ENCODE results near the gene RIN3. TPM values are rescaled to one million over a fixed set of nuclear protein-coding genes. Genes with fewer than 3 reads are reported as not detected.

RIN3 gene
- total RNA-seq, 1 experiment from 2014 or later = 4.8 TPM

DNA sequence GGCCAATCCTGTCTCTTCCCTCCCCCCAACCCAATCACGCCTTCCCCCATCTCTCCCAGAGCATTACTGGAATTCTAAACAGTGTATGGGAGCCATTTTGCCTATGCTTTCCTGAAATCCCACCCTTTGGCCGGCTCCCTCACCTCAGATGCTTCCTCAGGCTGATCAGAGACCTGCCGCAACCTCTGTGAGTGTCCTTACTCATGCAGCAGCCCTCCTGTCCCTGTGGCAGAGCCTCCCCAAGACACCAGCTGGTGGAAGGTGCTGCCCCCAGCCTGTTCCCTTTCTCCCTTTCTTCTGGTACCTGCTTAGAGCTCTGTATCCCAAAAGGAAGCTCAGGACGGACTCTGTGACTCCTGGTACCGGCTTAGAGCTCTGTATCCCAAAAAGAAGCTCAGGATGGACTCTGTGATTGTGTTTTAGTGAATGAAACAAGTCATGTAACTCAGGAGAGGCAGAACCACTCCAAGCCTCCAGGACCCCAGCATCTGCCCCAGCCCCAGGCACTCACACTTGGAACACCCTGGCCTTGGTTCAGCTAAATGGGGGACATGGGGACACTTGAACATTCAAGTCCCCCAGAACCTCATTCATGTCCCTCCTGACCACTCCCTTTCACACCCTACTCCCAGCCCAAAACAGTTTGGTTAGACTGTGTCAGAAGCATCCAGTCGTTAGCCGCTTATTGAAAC is 29.3 kb upstream of the RIN3 start:
- Histone ChIP-seq H3K9me3 (ENCODE audit: low read length) (no peaks in the 10 kb centered on the region), H3F3A (ENCODE audit: low read length, unreplicated experiment) (no peaks in the 10 kb centered on the region), H3K9ac (ENCODE audit: low read length) (no peak overlapping the region), H3K27ac (ENCODE audit: low read length) (no peak overlapping the region), H3K4me3 (ENCODE audit: low read length) (no peak overlapping the region), H3K27me3 (ENCODE audit: low read length) (no peaks in the 10 kb centered on the region), H3K4me1 (ENCODE audit: insufficient read depth, low read length) (no peaks in the 10 kb centered on the region), H3K4me2 (ENCODE audit: low read length) (no peak overlapping the region), H3K9me2 (replicated peaks; ENCODE audit: low read length) (no peaks in the 10 kb centered on the region), H2AFZ (ENCODE audit: low read length) (no peak overlapping the region), H3K79me2 (ENCODE audit: low read length) (no peaks in the 10 kb centered on the region), H3K36me3 (ENCODE audit: low read depth, low read length) (no peaks in the 10 kb centered on the region), H4K20me1 (ENCODE audit: low read length) (no peaks in the 10 kb centered on the region)
- ChIA-PET CTCF (no interaction called here), POLR2A (ENCODE audit: unreplicated experiment) (no interaction called here)
- intact Hi-C loops (cut with micrococcal nuclease) = no loop called here
- ATAC-seq (no peak), DNase-seq (no peak)
- TF ChIP-seq EZH2phosphoT487 (IDR thresholded peaks at IDR 0.05; ENCODE audit: borderline replicate concordance, low read length) (no peak), EZH2 (IDR thresholded peaks at IDR 0.05; ENCODE audit: low read length, unreplicated experiment) (no peak)
- TF ChIP-seq, protein P1, sequence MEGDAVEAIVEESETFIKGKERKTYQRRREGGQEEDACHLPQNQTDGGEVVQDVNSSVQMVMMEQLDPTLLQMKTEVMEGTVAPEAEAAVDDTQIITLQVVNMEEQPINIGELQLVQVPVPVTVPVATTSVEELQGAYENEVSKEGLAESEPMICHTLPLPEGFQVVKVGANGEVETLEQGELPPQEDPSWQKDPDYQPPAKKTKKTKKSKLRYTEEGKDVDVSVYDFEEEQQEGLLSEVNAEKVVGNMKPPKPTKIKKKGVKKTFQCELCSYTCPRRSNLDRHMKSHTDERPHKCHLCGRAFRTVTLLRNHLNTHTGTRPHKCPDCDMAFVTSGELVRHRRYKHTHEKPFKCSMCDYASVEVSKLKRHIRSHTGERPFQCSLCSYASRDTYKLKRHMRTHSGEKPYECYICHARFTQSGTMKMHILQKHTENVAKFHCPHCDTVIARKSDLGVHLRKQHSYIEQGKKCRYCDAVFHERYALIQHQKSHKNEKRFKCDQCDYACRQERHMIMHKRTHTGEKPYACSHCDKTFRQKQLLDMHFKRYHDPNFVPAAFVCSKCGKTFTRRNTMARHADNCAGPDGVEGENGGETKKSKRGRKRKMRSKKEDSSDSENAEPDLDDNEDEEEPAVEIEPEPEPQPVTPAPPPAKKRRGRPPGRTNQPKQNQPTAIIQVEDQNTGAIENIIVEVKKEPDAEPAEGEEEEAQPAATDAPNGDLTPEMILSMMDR (conservative IDR thresholded peaks at IDR 0.05; ENCODE audit: low read depth, low read length) = no peak
- BruUV-seq (replicated peaks) = no TSS peak

DNA sequence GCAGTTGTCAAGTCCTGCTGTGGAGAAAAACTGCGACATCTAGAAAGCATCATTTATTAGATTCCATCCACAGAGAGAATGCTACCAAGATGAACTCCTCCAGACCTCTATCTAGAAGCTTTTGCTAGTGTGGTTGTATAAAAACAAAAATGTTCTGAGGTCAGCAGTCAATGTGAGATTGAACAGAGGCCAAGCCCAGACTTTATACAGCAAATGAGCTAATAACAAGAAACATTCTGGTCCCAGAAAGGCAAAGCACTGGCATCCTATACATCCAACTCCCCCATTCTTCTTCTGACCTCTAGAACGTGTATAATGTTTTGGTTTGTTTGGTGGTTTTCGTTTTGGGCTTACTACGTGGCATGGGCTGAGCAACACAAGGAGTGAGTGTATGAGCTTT is 26.7 kb upstream of the RIN3 start:
- Histone ChIP-seq H3K4me3 (ENCODE audit: low read length) (no peak overlapping the region), H3K79me2 (ENCODE audit: low read length) (no peaks in the 10 kb centered on the region), H4K20me1 (ENCODE audit: low read length) (no peaks in the 10 kb centered on the region), H3K9me3 (ENCODE audit: low read length) (no peaks in the 10 kb centered on the region), H3F3A (ENCODE audit: low read length, unreplicated experiment) (no peaks in the 10 kb centered on the region), H3K27ac (ENCODE audit: low read length) (no peak overlapping the region), H3K27me3 (ENCODE audit: low read length) (no peaks in the 10 kb centered on the region), H3K36me3 (ENCODE audit: low read depth, low read length) (no peaks in the 10 kb centered on the region), H3K4me2 (ENCODE audit: low read length) (no peak overlapping the region), H3K4me1 (ENCODE audit: insufficient read depth, low read length) (no peaks in the 10 kb centered on the region), H3K9ac (ENCODE audit: low read length) (no peak overlapping the region), H3K9me2 (replicated peaks; ENCODE audit: low read length) (no peaks in the 10 kb centered on the region), H2AFZ (ENCODE audit: low read length) (no peak overlapping the region)
- POLR2A ChIA-PET (ENCODE audit: unreplicated experiment) = no interaction called here
- DNase-seq (no peak), ATAC-seq (no peak)
- intact Hi-C loops (cut with micrococcal nuclease) = no loop called here
- CTCF ChIA-PET = no interaction called here
- BruUV-seq (replicated peaks) = no TSS peak
- TF ChIP-seq EZH2 (IDR thresholded peaks at IDR 0.05; ENCODE audit: low read length, unreplicated experiment) (no peak), EZH2phosphoT487 (IDR thresholded peaks at IDR 0.05; ENCODE audit: borderline replicate concordance, low read length) (no peak)
- TF ChIP-seq, protein P1 (conservative IDR thresholded peaks at IDR 0.05; ENCODE audit: low read depth, low read length) = no peak

DNA sequence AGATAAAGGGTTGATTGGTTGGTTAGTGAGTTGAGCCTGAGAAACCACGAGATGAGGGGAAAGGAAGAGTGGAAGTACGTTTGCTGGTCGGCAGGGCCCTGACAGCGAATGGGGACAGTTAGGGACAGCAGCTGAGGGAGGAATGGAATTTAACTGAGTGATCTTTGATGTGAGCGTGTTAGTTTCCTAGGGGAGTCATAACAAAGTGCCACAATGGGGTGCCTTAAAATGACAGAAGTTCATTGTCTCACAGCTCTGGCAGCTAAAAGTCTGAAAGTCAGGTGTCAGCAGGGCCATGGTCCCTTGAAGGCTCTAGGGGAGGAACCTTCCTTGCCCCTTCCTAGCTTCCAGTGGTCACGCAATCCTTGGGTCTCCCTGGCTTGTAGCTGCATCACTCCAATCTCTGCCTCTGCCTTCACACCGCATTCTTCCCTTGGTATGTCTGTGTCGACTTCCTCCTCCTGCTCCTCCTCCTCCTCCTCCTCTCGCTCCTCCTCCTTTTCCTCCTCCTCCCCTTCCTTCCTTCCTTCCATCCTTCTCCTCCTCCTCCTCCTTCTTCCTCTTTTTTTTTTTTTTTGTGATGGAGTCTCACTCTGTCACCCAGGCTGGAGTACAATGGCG is 26.0 kb upstream of the RIN3 start:
- no peaks in the 10 kb centered on the region for H3K27me3 ChIP-seq (ENCODE audit: low read length)
- H3K79me2 ChIP-seq (ENCODE audit: low read length) = no peaks in the 10 kb centered on the region
- no peak overlapping the region for H2AFZ ChIP-seq (ENCODE audit: low read length)
- no peak for DNase-seq
- no peak overlapping the region for H3K4me3 ChIP-seq (ENCODE audit: low read length)
- no peaks in the 10 kb centered on the region for H3F3A ChIP-seq (ENCODE audit: low read length, unreplicated experiment)
- BruUV-seq (replicated peaks) = no TSS peak
- no peak for ATAC-seq
- ChIA-PET POLR2A (ENCODE audit: unreplicated experiment) (no interaction called here), CTCF (no interaction called here)
- no peaks in the 10 kb centered on the region for H3K9me2 ChIP-seq (replicated peaks; ENCODE audit: low read length)
- H3K36me3 ChIP-seq (ENCODE audit: low read depth, low read length) = no peaks in the 10 kb centered on the region
- intact Hi-C loops (cut with micrococcal nuclease) = no loop called here
- no peak overlapping the region for H3K9ac ChIP-seq (ENCODE audit: low read length)
- H3K4me1 ChIP-seq (ENCODE audit: insufficient read depth, low read length) = no peaks in the 10 kb centered on the region
- H3K4me2 ChIP-seq (ENCODE audit: low read length) = no peak overlapping the region
- no peak overlapping the region for H3K27ac ChIP-seq (ENCODE audit: low read length)
- no peaks in the 10 kb centered on the region for H3K9me3 ChIP-seq (ENCODE audit: low read length)
- no peaks in the 10 kb centered on the region for H4K20me1 ChIP-seq (ENCODE audit: low read length)
- TF ChIP-seq EZH2phosphoT487 (IDR thresholded peaks at IDR 0.05; ENCODE audit: borderline replicate concordance, low read length) = no peak
- TF ChIP-seq, protein P1 (conservative IDR thresholded peaks at IDR 0.05; ENCODE audit: low read depth, low read length) = no peak
- TF ChIP-seq EZH2 (IDR thresholded peaks at IDR 0.05; ENCODE audit: low read length, unreplicated experiment) = no peak

Measured in PC-3 (cell line).